SK-N-SH treated with all-trans-retinoic acid at 6 μM for 48 hours (cell line): ENCODE measurements around the gene FOXN3.

ENCODE experiments used
- ATAC-seq: fragments of 200-7000 bp; cut with Tn5 transposase; 3 replicates; pipeline ENCODE4 v1.9.1; 2020; ENCODE audit warnings: mild to moderate bottlenecking, moderate library complexity
- ARNTL ChIP-seq: fragments of 450-650 bp; formaldehyde crosslinking; IDR thresholded peaks from 2 replicates; pipeline ENCODE4 v1.5.0; 2020; ENCODE audit warnings: low read depth, mild to moderate bottlenecking, moderate library complexity, borderline replicate concordance
- BACH2 ChIP-seq: fragments of 250-450 bp; sonication (Bioruptor Pico); IDR thresholded peaks from 2 replicates; pipeline ENCODE4 v1.9.0; 2021; ENCODE audit warnings: mild to moderate bottlenecking, borderline replicate concordance
- CREB5 ChIP-seq: fragments of 250-450 bp; sonication (Bioruptor Pico); IDR thresholded peaks from 2 replicates; pipeline ENCODE4 v1.5.1; 2020; ENCODE audit warnings: low read depth, mild to moderate bottlenecking, moderate library complexity
- CSDC2 ChIP-seq: fragments of 250-450 bp; sonication (Bioruptor Pico); IDR thresholded peaks from 2 replicates; pipeline ENCODE4 v1.5.0; 2020; ENCODE audit warnings: mild to moderate bottlenecking, moderate library complexity
- ESRRG ChIP-seq: fragments of 250-450 bp; sonication (Bioruptor Pico); IDR thresholded peaks from 2 replicates; pipeline ENCODE4 v1.6.1; 2021; ENCODE audit warnings: mild to moderate bottlenecking
- ISL1 ChIP-seq: fragments of 250-450 bp; sonication (Bioruptor Pico); IDR thresholded peaks from 2 replicates; pipeline ENCODE4 v2.1.2; 2022; ENCODE audit warnings: mild to moderate bottlenecking, moderate library complexity
- OSR1 ChIP-seq: fragments of 250-450 bp; sonication (Bioruptor Pico); IDR thresholded peaks from 2 replicates; pipeline ENCODE4 v1.8.0; 2022; ENCODE audit warnings: moderate library complexity, mild to moderate bottlenecking, inconsistent platforms
- PATZ1 ChIP-seq: fragments of 250-450 bp; sonication (Bioruptor Pico); IDR thresholded peaks from 2 replicates; pipeline ENCODE4 v1.8.0; 2020; ENCODE audit warnings: mild to moderate bottlenecking, moderate library complexity, borderline replicate concordance
- POU6F1 ChIP-seq: fragments of 250-450 bp; sonication (Bioruptor Pico); IDR thresholded peaks from 2 replicates; pipeline ENCODE4 v1.8.0; 2021; ENCODE audit warnings: low read depth, mild to moderate bottlenecking, moderate library complexity, borderline replicate concordance
- PPARA ChIP-seq: fragments of 250-450 bp; sonication (Bioruptor Pico); IDR thresholded peaks from 2 replicates; pipeline ENCODE4 v1.5.0; 2020; ENCODE audit warnings: mild to moderate bottlenecking, borderline replicate concordance
- RARB ChIP-seq: fragments of 250-450 bp; sonication (Bioruptor Pico); IDR thresholded peaks from 2 replicates; pipeline ENCODE4 v1.8.0; 2021; ENCODE audit warnings: mild to moderate bottlenecking, moderate library complexity
- TCF4 ChIP-seq: fragments of 250-450 bp; sonication (Bioruptor Pico); IDR thresholded peaks from 2 replicates; pipeline ENCODE4 v1.8.0; 2021; ENCODE audit warnings: mild to moderate bottlenecking, moderate library complexity, borderline replicate concordance
- TOX ChIP-seq: fragments of 250-450 bp; sonication (Bioruptor Pico); IDR thresholded peaks from 2 replicates; pipeline ENCODE4 v1.8.0; 2021; ENCODE audit warnings: mild to moderate bottlenecking, moderate library complexity, borderline replicate concordance
- TSHZ2 ChIP-seq: fragments of 250-450 bp; sonication (Bioruptor Pico); IDR thresholded peaks from 2 replicates; pipeline ENCODE4 v1.5.0; 2020; ENCODE audit warnings: mild to moderate bottlenecking, moderate library complexity
- ZC3H10 ChIP-seq: fragments of 250-450 bp; sonication (Bioruptor Pico); IDR thresholded peaks from 2 replicates; pipeline ENCODE4 v1.5.1; 2021; ENCODE audit warnings: mild to moderate bottlenecking, moderate library complexity
- ZFP3 ChIP-seq: fragments of 250-450 bp; sonication (Bioruptor Pico); IDR thresholded peaks from 2 replicates; pipeline ENCODE4 v1.5.0; 2020; ENCODE audit warnings: mild to moderate bottlenecking, moderate library complexity
- ZFP30 ChIP-seq: fragments of 450-650 bp; formaldehyde crosslinking; IDR thresholded peaks from 2 replicates; pipeline ENCODE4 v1.5.0; 2022; ENCODE audit warnings: mild to moderate bottlenecking, moderate library complexity
- ZNF70 ChIP-seq: fragments of 450-650 bp; formaldehyde crosslinking; IDR thresholded peaks from 2 replicates; pipeline ENCODE4 v1.5.0; 2020; ENCODE audit warnings: mild to moderate bottlenecking, moderate library complexity
- ZNF8 ChIP-seq: fragments of 450-650 bp; formaldehyde crosslinking; IDR thresholded peaks from 2 replicates; pipeline ENCODE4 v1.5.0; 2020; ENCODE audit warnings: mild to moderate bottlenecking, moderate library complexity
- TF ChIP-seq, protein P1 (sequence below): fragments of 250-450 bp; sonication (Bioruptor Pico); IDR thresholded peaks from 2 replicates; pipeline ENCODE4 v1.5.1; 2021; ENCODE audit warnings: mild to moderate bottlenecking, moderate library complexity

The FOXN3 gene

DNA sequence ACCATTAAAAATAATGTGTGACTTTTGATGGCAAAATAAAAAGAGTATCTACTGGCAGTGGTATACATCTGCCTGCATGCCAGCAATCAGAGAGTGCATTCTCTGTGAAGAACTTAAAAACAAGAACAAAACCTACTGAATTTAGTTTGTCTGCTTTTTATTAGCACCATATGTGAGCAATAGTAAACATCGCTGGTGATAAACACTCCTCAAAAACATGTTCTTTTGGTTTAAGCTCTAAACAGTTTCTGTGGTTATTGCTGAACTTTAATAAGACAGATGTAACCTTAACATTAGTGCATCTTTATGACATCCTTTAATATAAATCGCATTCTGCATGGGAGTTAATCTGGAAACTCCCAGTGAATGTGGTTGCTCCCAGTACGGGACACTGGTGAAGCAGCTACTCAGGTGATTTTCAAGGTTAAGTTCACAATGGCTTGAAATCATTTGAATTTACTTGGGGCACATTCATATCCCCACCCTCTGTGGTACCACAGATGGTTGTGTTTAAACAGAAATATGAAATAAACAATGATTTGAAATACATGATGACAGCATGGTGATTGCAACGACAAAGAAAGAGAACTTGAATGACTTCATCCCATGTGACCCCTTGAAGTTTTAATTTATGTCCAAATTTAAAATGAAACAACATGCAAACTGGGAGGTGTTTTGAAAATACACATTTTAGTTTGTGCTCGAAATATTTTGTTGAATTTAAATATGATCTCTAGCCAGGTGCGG is 285.9 kb downstream of the FOXN3 start:
- no peak for ATAC-seq
- TF ChIP-seq TSHZ2 (CRISPR knock-in tag) (no peak), POU6F1 (no peak), CSDC2 (CRISPR knock-in tag) (no peak), ZFP30 (no peak), ARNTL (CRISPR knock-in tag) (no peak), TOX (CRISPR knock-in tag) (no peak), ZC3H10 (CRISPR knock-in tag) (no peak), ZNF8 (CRISPR knock-in tag) (no peak), PPARA (CRISPR knock-in tag) (no peak), ISL1 (CRISPR knock-in tag) (no peak), ZFP3 (CRISPR knock-in tag) (no peak), CREB5 (CRISPR knock-in tag) (no peak), RARB (no peak), BACH2 (CRISPR knock-in tag) (no peak), ZNF70 (CRISPR knock-in tag) (no peak)

- ATAC-seq, result no peak
- TF ChIP-seq, protein P1, sequence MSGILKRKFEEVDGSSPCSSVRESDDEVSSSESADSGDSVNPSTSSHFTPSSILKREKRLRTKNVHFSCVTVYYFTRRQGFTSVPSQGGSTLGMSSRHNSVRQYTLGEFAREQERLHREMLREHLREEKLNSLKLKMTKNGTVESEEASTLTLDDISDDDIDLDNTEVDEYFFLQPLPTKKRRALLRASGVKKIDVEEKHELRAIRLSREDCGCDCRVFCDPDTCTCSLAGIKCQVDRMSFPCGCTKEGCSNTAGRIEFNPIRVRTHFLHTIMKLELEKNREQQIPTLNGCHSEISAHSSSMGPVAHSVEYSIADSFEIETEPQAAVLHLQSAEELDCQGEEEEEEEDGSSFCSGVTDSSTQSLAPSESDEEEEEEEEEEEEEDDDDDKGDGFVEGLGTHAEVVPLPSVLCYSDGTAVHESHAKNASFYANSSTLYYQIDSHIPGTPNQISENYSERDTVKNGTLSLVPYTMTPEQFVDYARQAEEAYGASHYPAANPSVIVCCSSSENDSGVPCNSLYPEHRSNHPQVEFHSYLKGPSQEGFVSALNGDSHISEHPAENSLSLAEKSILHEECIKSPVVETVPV, result no peak
- TF ChIP-seq ISL1 (CRISPR knock-in tag) (no peak), OSR1 (CRISPR knock-in tag) (no peak), TOX (CRISPR knock-in tag) (no peak), ESRRG (CRISPR knock-in tag) (no peak), PATZ1 (CRISPR knock-in tag) (no peak), ZC3H10 (CRISPR knock-in tag) (no peak)
Measured at GRCh38 chr14:89129570-89129969, 287.5 kb downstream of the FOXN3 start.

DNA sequence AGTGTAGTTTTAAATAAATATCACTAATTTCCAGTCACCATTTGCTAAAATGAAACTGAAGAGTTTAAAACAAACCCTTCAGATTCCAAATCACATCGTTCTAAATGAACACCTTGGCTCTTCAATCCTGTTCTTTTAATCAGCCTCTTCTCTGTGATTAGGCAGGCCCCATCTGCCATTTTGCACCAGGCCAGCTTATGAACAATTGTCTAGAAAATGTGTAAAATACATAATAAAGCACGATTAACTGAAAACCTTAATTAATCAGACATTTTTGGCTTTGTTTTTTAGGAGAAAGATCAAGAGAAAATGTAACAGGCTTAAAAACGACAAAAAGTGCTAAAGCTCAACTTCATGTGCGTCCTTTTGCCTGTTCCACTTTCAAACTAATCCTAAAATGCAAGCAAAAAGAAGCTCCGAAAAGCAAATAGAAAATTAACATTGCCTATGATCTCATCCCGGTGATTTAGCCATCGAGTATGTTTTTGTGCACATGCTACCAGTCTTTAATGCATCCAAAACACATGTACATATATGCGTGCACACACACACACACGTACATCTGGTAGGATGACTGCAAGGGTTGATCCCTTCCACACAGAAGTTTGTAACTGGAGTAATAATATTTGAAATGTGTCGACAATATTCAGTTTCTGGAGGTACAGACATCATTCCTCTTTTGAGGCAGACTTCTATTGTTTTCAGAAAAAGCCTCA is 288.6 kb downstream of the FOXN3 start:
- no peak for ATAC-seq
- TF ChIP-seq ZFP30, result no peak
- TF ChIP-seq PATZ1 (CRISPR knock-in tag), result no peak
- TF ChIP-seq TCF4 (CRISPR knock-in tag), result no peak
- TF ChIP-seq PPARA (CRISPR knock-in tag), result no peak
